Lung (tissue), 12 donors: ENCODE measurements around the gene ARHGDIA. TPM values are rescaled to one million over a fixed set of nuclear protein-coding genes. Genes with fewer than 3 reads are reported as not detected.

Source experiments
- ATAC-seq: fragments of 200-7000 bp; cut with Tn5 transposase; one replicate; pipeline ENCODE4 v1.9.1; 2020; ENCODE audit warnings: moderate number of reproducible peaks; ENCODE audit not compliant: insufficient read depth, low FRiP score
- DNase-seq, 3 donors: peaks; one replicate each; pipeline ENCODE4 v3.0.0-alpha.2; 2013 to 2017
- H3K27ac ChIP-seq, 2 donors: one replicate each; pipeline ENCODE4 v1.5.1; 2013; ENCODE audit warnings: mild to moderate bottlenecking in 2 of 2, moderate library complexity in 2 of 2, control low read depth in 1 of 2, inconsistent platforms in 1 of 2, low read depth in 1 of 2, low read length in 1 of 2
- H3K27me3 ChIP-seq, 3 donors: one replicate each; pipeline ENCODE4 v1.5.1; 2013; ENCODE audit warnings: low read length in 2 of 3; ENCODE audit not compliant: control insufficient read depth in 3 of 3, insufficient read depth in 3 of 3
- H3K36me3 ChIP-seq, 4 donors: one replicate each; pipeline ENCODE4 v1.5.1; 2013; ENCODE audit warnings: low read length in 4 of 4, mild to moderate bottlenecking in 1 of 4, moderate library complexity in 1 of 4; ENCODE audit not compliant: control insufficient read depth in 4 of 4, insufficient read depth in 4 of 4
- H3K4me1 ChIP-seq, 5 donors: one replicate each; pipeline ENCODE4 v1.5.1; 2013; ENCODE audit warnings: low read length in 5 of 5, mild to moderate bottlenecking in 2 of 5, moderate library complexity in 1 of 5; ENCODE audit not compliant: control insufficient read depth in 5 of 5, insufficient read depth in 5 of 5
- H3K4me3 ChIP-seq: one replicate; pipeline ENCODE4 v1.5.1; 2013; ENCODE audit warnings: mild to moderate bottlenecking, control low read depth, moderate library complexity
- H3K9ac ChIP-seq, 2 donors: one replicate each; pipeline ENCODE4 v1.5.1; 2013; ENCODE audit warnings: low read length in 2 of 2, control low read depth in 1 of 2; ENCODE audit not compliant: insufficient read depth in 1 of 2
- H3K9me3 ChIP-seq, 4 donors: one replicate each; pipeline ENCODE4 v1.5.1; 2013; ENCODE audit warnings: low read length in 3 of 4, mild to moderate bottlenecking in 1 of 4, moderate library complexity in 1 of 4; ENCODE audit not compliant: control insufficient read depth in 4 of 4, insufficient read depth in 3 of 4
- CTCF ChIP-seq: IDR thresholded peaks from 2 replicates; pipeline ENCODE4 v1.5.1; 2012; ENCODE audit warnings: mild to moderate bottlenecking; ENCODE audit errors: control extremely low read depth, extremely low read depth
- WGBS, 2 donors: extraction: QIAGEN DNeasy Blood & Tissue Kit; methylation state at CpG; one replicate each; pipeline ENCODE4 v1.1.7; 2013; 5-methylcytosine and 5-hydroxymethylcytosine counted together
- polyA plus RNA-seq, 2 donors: library from polyadenylated mRNA; stranded (reverse); fragments of 200-250 nt; gene quantifications; one replicate each; pipeline ENCODE4 v1.2.1, GENCODE V29; 2013
- total RNA-seq, 2 donors: library from RNA; depleted of rRNA in 1 of 2; stranded (reverse); fragments of >200 nt in 1 of 2; gene quantifications; one replicate each; pipeline ENCODE4 v1.2.1, GENCODE V29; 2014 to 2021
- donor health status: control.
- donor health status: control.
- donor health status: Bipolar disorder and iron deficiency.
- donor health status: healthy.
- donor health status: DM: yes; HTN: yes; CAD: no.

Gene ARHGDIA
- total and polyA plus RNA-seq, 4 donors: 118 to 558 (median 396) TPM

DNA sequence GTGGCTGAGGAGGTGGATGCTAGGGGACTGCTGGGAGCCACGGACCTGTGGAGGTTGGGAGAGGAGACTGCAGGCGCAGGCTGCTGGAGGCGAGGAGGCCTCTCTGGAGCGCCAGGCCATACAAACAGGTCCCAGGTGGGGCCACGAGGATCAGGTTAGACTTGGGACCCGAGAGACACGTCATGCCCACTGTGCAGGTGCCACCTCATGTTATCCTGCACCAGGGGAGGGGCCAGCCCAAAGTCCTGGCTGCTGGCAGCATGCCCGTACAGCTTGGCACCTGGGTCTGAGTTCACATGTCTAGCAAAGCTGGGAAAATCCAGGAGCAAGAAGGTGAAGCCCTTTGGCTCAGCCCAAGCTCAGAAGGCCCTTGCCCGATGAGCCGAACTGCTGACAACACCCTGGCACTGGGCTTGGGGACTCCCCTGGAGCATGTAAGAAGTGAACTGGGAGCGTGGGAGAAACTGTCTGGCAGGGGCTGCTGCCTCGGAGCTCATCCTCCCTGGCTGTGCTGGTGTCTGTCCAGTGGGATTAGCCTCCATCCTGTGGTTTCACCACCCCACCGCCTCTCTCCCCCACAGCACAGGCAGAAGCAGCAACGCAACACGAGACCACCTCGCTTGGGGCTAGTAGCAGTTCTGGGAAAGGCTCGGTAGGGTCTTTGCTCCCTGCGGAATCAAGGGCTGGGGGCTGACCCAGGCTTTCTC lies 5.3 kb downstream of the ARHGDIA start:
- ATAC-seq: no peak
- no peak overlapping the region for H3K9ac ChIP-seq
- peak in 1 of 3 donors; percentile 10 for DNase-seq
- peak overlapping the region in 1 of 2 donors; percentile 15 for H3K27ac ChIP-seq
- no peaks in the 10 kb centered on the region for H3K27me3 ChIP-seq
- H3K4me1 ChIP-seq: peaks cover 0 to 29% (median 11%) of the 10 kb centered on the region in 5 donors
- no peak for TF ChIP-seq CTCF
- no peaks in the 10 kb centered on the region for H3K9me3 ChIP-seq
- 78% methylated on average over 18 of the region's 18 CpGs for WGBS, 2 donors
- no peak overlapping the region for H3K4me3 ChIP-seq
- H3K36me3 ChIP-seq: peaks cover 0 to 28% (median 20%) of the 10 kb centered on the region in 4 donors

DNA sequence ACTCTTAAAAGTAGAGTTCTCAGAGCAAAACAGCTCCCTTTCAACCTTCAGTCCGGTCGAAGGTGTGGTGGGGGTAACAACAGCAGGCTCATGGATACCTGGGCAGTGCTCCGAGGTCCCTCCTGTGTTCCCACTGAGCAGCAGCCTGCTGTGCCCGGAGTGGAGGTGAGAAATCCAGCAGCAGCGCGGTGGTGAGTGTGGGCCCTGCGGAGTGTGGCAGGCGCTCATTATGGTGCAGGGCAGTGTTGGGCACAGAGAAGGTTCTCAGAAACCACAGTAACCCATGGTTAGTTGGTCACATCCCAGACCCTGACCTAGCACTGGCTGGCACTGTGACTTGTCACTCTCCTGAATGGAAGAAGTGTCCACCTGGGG lies 5.8 kb downstream of the ARHGDIA start:
- Histone ChIP-seq H3K9me3 (no peaks in the 10 kb centered on the region), H3K4me1 (peaks cover 0 to 29% (median 11%) of the 10 kb centered on the region in 5 donors), H3K36me3 (peaks cover 0 to 28% (median 20%) of the 10 kb centered on the region in 4 donors), H3K27ac (no peak overlapping the region), H3K9ac (no peak overlapping the region), H3K27me3 (no peaks in the 10 kb centered on the region), H3K4me3 (no peak overlapping the region)
- ATAC-seq (no peak), DNase-seq (no peak)
- TF ChIP-seq CTCF: no peak
- 96 to 97% methylated on average over 8 of the region's 8 CpGs for WGBS, 2 donors

DNA sequence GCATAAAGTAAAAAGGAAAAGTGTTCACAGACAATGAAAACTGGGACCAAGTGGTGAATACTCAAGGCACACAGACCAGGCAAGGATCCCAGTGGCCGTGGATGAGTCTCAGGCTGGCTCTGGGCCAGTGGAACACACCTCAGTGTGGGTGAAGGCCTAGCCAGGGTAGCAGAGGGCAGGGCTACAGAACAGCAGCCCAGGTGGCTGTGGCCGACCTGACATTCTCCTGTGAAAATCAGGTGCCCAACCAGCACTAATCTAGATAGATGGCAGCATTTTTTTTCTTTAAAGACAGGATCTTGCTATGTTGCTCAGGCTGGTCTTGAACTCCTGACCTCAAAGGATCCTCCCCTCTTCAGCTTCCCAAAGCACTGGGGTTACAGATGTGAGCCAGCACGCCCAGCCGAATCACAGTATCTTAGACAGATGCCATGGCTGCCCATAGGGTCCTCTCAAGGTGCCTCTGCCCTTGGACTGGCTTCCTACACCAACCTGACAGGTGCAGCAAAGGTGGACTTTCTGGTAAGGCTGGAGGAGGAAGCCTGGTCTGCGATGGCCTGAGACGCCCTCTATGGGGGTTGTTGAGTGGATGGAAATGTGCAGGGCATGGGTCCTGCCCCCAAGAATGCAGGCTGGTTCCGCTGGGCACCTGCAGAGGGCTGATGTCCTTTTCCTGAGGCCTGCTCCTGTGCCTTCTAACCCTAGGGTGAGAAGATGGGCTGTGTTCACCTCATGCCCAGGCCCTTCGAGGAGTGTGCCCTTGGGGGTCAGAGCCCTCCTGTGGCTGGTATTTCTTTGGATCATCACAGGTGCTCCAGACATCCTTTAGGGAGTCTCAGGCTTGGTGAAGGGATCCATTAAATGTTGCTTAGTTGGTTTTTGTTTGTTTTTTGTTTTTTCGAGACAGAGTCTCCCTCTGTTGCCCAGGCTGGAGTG lies 7.0 kb downstream of the ARHGDIA start:
- 77 to 81% methylated on average over 9 of the region's 9 CpGs for WGBS, 2 donors
- ATAC-seq (no peak), DNase-seq (no peak)
- H3K9me3 ChIP-seq: no peaks in the 10 kb centered on the region
- H3K36me3 ChIP-seq: peaks cover 0 to 23% (median 17%) of the 10 kb centered on the region in 4 donors
- no peak overlapping the region for H3K27ac ChIP-seq
- H3K9ac ChIP-seq: no peak overlapping the region
- H3K4me3 ChIP-seq: no peak overlapping the region
- H3K27me3 ChIP-seq: no peaks in the 10 kb centered on the region
- peaks cover 0 to 26% (median 5%) of the 10 kb centered on the region in 5 donors for H3K4me1 ChIP-seq
- no peak for TF ChIP-seq CTCF
